Activated CD8-positive, alpha-beta memory T cell treated with anti-CD3 and anti-CD28 coated beads, Interleukin-2, amount 50 U/mL, for 4 hours (primary cell): Measurements from ENCODE around the gene VCAN.

ENCODE experiments used
- DNase-seq: peaks from one replicate; pipeline ENCODE4 v3.0.0-alpha.2; 2020

Gene VCAN

DNA sequence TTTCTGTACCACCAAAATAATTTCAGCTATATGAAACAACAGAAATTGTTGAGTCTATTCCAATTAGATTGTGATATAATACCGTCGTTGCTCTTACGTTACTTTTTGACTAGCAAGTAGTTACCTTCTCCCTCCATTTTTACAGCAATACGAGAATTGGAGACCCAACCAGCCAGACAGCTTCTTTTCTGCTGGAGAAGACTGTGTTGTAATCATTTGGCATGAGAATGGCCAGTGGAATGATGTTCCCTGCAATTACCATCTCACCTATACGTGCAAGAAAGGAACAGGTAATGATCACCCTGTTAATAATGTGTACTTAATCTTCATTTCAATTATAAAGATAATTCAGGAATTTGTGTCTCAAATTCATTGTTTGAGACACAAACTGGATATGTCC lies 100.7 kb downstream of the VCAN start:
- no peak for DNase-seq

GRCh38 chr5:83576341-83576740 lies 104.8 kb downstream of the VCAN start:
- DNase-seq = no peak

- DNase-seq = no peak
Measured at GRCh38 chr5:83577036-83577636, 105.6 kb downstream of the VCAN start.

- DNase-seq = no peak
Measured at GRCh38 chr5:83583859-83584258, 112.3 kb downstream of the VCAN start.

- no peak for DNase-seq
Measured at GRCh38 chr5:83586874-83587776, 115.6 kb downstream of the VCAN start.

DNA sequence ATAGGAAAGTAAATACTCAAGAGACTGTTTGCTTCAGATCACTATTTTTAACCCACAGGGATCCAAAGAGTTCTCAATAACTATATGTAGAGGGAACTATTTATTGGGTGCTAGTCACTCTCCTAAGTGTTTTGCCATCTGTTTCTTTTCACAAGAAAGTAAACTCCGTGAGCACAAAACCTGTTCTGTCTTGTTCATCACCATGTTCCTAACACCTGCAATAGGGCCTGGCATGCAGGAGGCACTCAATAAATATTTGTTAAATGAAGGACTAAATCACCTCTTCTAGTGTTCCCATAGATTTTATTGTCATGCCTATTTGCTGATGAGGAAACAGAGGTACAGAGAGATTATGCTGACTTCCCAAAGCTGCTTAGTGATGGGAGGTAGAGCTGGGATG lies 118.2 kb downstream of the VCAN start:
- no peak for DNase-seq

- no peak for DNase-seq
Measured at GRCh38 chr5:83590966-83591365, 119.4 kb downstream of the VCAN start.

DNA sequence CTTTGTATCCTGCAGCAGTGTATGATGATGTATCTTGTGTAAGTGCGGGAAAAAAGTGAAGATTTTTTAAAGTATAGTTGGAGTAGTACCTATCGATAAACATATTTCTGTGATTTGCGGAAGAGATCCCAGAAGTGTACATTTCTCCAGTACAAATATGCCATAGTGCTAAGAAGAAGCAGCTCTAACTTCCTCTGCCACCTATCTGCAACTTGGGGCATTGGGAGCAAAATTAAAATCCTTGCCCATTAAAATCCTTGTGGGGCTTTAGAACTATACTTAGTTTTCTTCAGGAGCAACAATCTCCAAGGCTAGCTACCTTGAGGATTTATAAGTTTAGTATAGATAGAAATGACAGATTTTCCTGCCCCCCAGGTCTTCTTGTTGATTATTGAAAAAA lies 123.7 kb downstream of the VCAN start:
- DNase-seq = no peak

- no peak for DNase-seq
Measured at GRCh38 chr5:83608122-83608521, 136.6 kb downstream of the VCAN start.

- DNase-seq = no peak
Measured at GRCh38 chr5:83614841-83615240, 143.3 kb downstream of the VCAN start.

DNA sequence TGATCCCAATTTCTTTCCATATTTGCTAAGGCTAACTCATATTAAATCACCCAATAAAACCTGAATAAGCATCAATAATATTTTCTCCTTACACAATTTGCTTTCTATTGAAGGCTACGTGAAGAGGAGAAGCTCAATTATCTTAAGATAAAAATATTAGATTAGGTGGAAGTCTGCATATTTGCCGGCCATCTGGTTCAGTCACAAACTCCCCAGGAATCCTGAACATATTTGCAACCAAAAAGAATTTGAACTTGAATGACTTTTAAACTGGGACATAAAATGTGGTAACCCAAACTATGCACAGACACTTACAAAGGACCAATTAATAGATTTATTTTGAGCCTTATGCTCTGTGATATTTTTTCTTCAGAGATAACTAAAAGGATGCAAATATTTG lies 156.8 kb downstream of the VCAN start:
- no peak for DNase-seq
